ACHN (cell line): ENCODE results near the gene SLC47A2.

Source experiments
- DNase-seq: peaks from one replicate; pipeline ENCODE4 v3.0.0-alpha.2; 2015
- in situ Hi-C: cut with HindIII; loops from 2 replicates; pipeline ENCODE4 v1.10.0; 2017; ENCODE audit warnings: low sequenced_read_pairs, low pct_ligation_motif_present, low pct_unique_long_range_greater_than_20kb

SLC47A2 gene

GRCh38 chr17:19629449-19629848, 86.9 kb downstream of the SLC47A2 start:
- DNase-seq = no peak
- in situ Hi-C loops = no loop called here
